GM19438 (cell line): Measurements from ENCODE around the gene TBC1D3H.
"Not testable (repeated sequence)": the region's sequence is repeated elsewhere in the genome, so short reads cannot be mapped to it uniquely, and the experiment has no call there.

Source experiments
- ATAC-seq: cut with Tn5 transposase; IDR thresholded peaks from one replicate; pipeline ENCODE4 v1.9.1; 2021; ENCODE audit warnings: low read depth; ENCODE audit not compliant: unreplicated experiment

TBC1D3H gene

DNA sequence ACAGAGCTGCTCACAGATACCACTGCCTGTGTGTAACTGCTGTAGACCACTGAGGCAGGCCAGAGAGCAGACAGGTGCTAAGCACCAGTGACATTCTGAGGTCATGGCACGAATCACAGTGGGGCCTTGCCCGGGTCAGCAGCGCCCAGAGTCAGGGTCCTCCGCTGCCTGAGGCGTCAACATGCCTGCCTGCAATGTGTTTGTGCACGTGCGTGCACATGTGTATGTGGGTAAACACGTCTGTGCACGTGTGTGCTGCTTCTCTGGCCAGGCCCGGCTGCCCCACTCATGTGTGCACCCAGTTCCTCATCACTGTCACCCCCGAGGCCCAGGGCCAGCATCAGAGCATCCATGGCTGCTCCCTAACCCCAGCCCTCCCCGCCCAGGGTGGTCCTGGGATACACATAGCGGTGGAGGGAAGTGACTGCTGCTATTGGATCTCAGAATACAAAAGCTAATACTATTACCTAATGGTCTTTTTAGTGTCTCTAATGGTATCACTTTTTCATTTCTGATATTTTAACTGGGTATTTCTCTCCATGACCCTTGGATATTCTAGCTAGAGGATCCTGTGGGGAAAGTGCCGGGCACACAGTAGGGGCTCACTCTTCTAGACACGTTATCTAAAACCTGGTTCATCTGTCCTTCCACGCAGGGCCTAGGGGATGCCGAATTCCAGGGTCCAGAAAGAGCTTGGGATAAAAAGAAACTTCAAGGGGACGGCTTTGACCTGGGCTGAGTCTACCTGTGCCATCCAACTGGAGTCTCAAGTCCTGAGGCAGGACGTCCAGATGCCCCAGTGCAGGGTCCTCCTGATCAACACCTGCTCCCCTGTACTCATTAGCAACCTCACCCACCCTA is at the start of gene TBC1D3H:
TBC1D3H (minus strand) TSS at position 51 of the 861 bp plus-strand sequence. CDS start 1,540 bp downstream, outside the sequence.
- not testable (repeated sequence) for ATAC-seq

DNA sequence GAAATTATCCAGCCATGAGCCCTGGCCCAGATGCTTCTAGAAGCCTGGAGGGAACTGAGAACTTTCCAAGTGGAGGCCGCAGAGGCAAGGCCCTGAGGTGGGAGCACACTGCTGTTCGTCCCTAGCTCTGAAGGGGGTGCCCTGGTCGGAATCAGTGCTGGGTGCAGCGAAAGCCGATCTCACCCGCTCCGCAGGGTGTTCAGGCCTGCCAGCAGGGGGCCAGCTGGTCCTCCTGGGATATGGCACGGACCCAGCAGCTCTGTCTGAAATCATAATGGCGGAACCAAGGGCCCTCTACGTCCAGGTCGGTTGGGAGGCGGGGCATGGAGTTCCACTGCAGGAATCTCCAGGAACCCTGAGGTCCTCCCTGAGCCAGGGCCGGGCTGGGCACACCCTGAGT is 40.7 kb upstream of the TBC1D3H start:
- ATAC-seq = not testable (repeated sequence)

DNA sequence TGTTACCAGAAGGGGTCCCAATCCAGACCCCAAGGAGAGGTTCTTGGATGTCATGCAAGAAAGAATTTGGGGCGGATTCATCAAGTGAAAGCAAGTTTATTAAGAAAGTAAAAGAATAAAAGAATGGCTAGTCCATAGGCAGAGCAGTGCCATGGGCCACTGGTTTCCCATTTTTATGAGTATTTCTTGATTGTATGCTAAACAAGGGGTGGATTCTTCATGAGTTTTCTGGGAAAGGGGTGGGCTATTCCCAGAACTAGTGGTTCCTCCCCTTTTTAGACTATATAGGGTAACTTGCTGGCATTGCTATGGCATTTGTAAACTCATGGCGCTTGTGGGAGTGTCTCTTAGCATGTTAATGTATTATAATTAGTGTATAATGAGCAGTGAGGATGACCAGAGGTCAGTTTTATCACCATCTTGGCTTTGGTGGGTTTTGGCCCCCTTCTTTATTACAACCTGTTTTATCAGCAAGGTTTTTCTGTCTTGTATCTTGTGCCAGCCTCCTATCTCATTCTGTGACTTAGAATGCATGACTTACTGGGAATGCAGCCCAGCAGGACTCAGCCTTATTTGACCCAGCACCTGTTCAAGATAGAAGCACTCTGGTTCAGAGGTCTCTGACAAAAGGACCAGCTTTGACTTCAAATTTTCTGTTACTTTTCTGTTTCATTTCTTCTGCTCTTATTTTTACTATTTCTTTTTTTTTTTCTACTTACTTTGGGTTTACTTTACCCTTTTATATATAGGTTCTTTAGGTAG is 27.1 kb upstream of the TBC1D3H start:
- ATAC-seq = not testable (repeated sequence)

DNA sequence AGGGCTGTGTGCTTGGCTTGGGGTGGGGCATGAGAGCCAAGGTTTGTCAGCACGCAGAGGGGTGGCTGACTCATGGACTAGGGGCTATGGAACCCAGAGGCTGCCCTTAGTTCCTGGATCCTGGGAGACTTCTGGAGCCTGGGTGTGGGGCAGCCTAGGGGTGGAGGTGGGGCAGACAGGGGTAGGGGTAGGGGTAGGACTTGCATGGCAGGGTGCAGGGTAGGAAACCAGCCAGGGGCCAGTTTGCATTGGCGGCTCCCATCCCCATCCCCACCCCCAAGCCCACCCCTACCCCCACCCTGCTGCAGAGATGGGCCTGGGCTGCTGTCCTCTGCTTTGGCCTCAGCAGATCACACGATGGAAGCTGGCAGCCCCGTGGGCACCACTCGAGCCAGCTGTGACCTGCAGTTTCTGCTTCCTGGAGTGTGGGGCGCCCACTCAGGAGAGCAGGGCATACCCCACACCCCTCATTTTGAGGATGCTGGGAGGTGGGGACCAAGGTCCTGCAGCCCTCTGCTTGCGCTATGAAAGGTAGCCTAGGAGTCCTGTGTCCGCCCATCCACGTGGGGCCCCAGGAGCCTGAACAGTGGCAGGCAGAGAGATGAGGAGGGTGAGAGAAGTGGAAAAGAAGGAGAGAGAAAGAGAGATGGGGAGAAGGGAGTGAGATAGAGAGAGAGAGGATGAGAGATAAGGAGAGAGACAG is 2.9 kb upstream of the TBC1D3H start:
- ATAC-seq = not testable (repeated sequence)

DNA sequence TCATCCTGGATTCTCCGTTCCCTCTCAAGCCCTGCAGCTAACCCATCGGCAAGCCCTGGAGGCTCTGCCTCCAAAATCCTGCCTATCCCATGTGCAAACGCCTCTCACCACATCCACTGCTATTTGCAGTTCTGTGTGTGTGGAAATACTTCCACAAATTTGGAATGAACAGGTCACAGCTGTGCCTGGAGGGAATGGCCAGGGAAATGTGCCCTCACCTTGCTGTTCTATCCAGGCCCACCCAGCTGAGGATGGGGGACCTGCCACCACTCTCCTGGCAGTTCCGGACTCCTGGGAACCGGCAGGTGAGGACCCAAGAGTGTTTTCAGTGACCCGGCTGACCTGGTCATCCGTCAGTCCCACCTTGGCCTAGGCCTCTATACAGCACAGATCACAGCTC is 12.3 kb downstream of the TBC1D3H start:
- ATAC-seq = not testable (repeated sequence)

DNA sequence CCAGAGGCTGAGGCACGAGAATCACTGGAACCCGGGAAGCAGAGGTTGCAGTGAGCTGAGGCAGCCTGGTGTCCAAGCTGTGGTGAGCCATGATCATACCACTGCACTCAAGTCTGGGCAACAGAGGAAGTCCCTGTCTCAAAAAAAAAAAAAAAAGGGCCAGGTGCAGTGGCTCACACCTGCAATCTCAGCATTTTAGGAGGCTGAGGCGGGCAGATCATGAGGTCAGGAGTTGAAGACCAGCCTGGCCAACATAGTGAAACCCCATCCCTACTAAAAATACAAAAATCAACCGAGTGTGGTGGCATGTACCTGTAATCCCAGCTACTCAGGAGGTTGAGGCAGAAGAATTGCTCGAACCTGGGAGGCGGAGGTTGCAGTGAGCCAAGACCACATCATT is 25.7 kb downstream of the TBC1D3H start:
- ATAC-seq = not testable (repeated sequence)
